AG09309 (cell line): ENCODE data around the gene SLC14A1.

Experiments
- DNase-seq: peaks from one replicate; pipeline ENCODE4 v3.0.0-alpha.2; 2010; ENCODE audit warnings: low read depth
- H3K4me3 ChIP-seq: 2 replicates; pipeline ENCODE4 v1.5.1; 2011; ENCODE audit warnings: mild to moderate bottlenecking, low read depth, low read length, moderate library complexity; ENCODE audit not compliant: control insufficient read depth
- TF ChIP-seq, protein P1 (sequence below): IDR thresholded peaks from 2 replicates; pipeline ENCODE4 v1.5.1; 2011; ENCODE audit warnings: mild to moderate bottlenecking, low read depth, low read length, inconsistent platforms; ENCODE audit not compliant: insufficient read depth, control insufficient read depth; ENCODE audit errors: missing control alignments

Gene SLC14A1

DNA sequence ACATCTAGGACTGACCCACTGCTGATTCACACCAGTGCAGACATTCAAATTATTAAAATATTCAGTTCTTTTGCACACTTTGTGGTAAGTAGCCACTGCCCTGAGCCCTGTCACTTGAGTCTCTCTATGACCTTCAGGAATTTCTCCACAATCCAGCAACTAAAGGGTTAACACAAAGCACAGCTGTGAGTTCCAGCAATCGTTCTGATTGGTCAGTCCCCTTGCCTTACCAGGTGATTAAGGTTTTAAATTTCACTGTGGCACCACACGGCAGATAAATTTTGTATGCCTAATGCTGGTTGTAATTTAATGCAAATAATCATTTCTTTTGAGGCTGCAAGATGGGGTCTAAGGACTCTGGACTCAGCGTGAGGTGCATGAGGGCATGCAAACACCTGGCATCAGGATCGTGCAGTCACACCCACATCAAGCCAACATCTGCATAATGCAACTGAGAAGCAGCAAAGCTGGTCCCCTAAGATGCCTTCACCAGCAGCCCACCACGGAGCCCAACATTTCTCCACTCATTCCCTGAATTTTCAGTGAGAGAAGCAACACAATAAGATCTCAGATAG is 36.6 kb downstream of the SLC14A1 start:
- TF ChIP-seq, protein P1, sequence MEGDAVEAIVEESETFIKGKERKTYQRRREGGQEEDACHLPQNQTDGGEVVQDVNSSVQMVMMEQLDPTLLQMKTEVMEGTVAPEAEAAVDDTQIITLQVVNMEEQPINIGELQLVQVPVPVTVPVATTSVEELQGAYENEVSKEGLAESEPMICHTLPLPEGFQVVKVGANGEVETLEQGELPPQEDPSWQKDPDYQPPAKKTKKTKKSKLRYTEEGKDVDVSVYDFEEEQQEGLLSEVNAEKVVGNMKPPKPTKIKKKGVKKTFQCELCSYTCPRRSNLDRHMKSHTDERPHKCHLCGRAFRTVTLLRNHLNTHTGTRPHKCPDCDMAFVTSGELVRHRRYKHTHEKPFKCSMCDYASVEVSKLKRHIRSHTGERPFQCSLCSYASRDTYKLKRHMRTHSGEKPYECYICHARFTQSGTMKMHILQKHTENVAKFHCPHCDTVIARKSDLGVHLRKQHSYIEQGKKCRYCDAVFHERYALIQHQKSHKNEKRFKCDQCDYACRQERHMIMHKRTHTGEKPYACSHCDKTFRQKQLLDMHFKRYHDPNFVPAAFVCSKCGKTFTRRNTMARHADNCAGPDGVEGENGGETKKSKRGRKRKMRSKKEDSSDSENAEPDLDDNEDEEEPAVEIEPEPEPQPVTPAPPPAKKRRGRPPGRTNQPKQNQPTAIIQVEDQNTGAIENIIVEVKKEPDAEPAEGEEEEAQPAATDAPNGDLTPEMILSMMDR = no peak
- no peak for DNase-seq
- no peak overlapping the region for H3K4me3 ChIP-seq

DNA sequence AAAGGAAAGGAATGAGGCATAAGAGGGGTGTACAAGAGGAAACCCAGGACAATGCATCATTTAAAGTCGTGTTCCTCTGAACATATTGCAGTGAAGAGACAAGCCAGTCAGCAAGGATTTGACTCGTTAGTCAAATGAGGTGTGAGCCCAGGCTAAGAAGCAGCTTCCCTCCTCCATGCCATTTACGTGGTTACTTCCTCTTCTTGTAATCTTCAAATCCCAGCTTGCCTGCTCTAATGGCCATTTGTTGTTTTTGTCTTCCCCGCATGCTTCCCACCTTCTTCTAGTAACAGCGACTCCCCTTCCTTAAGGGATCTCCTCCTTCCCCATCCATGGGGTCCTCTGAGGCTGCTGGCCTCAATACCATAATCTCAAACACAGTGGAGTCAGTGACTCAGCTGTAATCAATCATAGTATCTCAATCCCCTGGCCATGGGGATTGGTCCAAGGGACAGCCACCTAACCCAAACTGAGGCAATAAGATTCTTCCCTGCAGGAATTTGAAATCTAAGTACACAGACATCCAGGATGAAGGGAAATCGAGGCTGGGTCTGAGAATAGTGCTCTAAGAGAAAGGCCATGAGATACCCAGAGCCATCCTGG is 37.6 kb downstream of the SLC14A1 start:
- DNase-seq = no peak
- no peak overlapping the region for H3K4me3 ChIP-seq
- TF ChIP-seq, protein P1 = no peak

- DNase-seq = no peak
Observed at GRCh38 chr18:45764000-45764686, 40.2 kb downstream of the SLC14A1 start.

DNA sequence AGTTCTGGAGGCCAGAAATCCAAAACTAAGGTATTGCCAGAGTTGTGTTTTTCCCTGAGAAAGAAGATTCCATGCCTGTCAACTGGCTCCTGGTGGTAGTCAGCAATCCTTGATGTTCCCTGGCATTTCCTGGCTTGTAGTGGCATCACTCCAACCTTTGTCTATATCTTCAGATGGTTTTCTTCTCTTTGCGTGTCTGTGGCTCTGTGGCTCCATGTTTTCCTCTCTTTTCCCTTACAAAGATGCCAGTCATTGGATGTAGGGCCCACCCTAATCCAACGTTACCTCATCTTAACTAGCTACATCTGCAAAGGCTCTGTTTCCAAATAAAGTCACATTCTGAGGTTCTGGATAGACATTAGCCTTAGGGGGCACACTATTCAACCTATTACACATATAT is 41.8 kb downstream of the SLC14A1 start:
- TF ChIP-seq, protein P1 = no peak
- no peak for DNase-seq
- H3K4me3 ChIP-seq = no peak overlapping the region

More at GRCh38 chr18:45764000-45764686, 40.2 kb downstream of the SLC14A1 start:
- H3K4me3 ChIP-seq = no peak overlapping the region
- TF ChIP-seq, protein P1 = no peak

- TF ChIP-seq, protein P1 = no peak
- no peak overlapping the region for H3K4me3 ChIP-seq
- DNase-seq = no peak
Observed at GRCh38 chr18:45771587-45772480, 47.9 kb downstream of the SLC14A1 start.

DNA sequence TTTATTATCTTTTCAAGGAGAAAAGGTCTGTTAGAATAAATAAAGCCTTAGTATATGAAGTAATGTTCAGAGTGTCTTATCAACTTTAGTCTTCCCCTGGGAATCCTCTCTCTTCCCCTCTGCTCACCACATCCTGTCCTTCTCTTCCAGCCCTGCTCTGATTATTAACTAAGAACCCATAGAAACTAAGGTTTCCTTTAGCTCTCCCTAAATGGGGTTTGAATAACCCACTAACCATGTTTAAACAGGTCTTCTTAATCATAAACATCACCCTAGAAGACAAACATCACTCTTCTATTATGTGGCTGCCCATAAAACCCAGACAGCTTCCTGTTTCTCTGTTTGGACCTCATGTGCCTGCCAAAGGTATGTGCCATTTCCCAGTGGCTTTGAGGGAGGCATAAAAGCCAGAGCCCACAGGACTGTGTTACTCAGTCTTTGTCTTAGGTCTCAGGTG is 50.1 kb downstream of the SLC14A1 start:
- DNase-seq = no peak

More for the DNA sequence above, 50.1 kb downstream of the SLC14A1 start:
- TF ChIP-seq, protein P1 = no peak
- H3K4me3 ChIP-seq = no peak overlapping the region
